ENCODE data around the gene ADARB2. TPM values are rescaled to one million over a fixed set of nuclear protein-coding genes. Genes with fewer than 3 reads are reported as not detected.

Gene ADARB2
- polyA plus RNA-seq, 1 of the 3 experiments (the other 2 are of a cell fraction), result not detected

DNA sequence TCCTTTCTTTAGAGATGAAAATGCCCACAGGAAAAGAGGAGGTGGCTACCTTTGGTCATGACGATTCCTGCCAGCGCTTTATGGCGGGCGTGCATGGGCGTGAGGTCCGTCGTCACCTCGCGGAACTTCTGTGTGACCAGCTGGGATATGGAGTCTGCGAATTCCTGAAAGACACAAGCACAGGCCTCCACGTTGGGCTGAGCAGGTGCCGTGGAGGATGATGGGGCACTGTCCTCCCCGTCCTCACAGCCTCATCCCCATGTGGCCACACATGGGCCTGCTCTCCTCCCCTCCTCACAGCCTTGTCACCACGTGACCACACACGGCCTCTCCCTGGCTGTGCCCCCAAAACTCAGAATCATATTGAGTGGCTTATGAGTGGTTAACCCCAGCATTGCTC is 466.4 kb downstream of the ADARB2 start:
- no peak overlapping the region for H3K4me2 ChIP-seq
- no peaks in the 10 kb centered on the region for H3F3A ChIP-seq (replicated peaks; ENCODE audit: insufficient read depth)
- H3K36me3 ChIP-seq (replicated peaks in 1 of 2; ENCODE audit: control insufficient read depth in 1 of 2, insufficient read depth in 2 of 2, low read length in 1 of 2), result no peaks in the 10 kb centered on the region
- H3K9ac ChIP-seq, result no peak overlapping the region
- H3K9me2 ChIP-seq, result no peaks in the 10 kb centered on the region
- TF ChIP-seq POLR2AphosphoS5 (IDR thresholded peaks at IDR 0.05; ENCODE audit: low read depth, low read length) (no peak), CHD2 (IDR thresholded peaks at IDR 0.05; ENCODE audit: low read length, partially characterized antibody) (no peak), TAF1 (IDR thresholded peaks at IDR 0.05; ENCODE audit: borderline replicate concordance, low read depth, low read length) (no peak), NRF1 (IDR thresholded peaks at IDR 0.05; ENCODE audit: low read depth, low read length) (no peak), FOXJ3 (CRISPR knock-in tag; IDR thresholded peaks at IDR 0.05) (no peak), NFIC (IDR thresholded peaks at IDR 0.05; ENCODE audit: borderline replicate concordance) (no peak), JUND (IDR thresholded peaks at IDR 0.05) (no peak), MXI1 (IDR thresholded peaks at IDR 0.05; ENCODE audit: low read depth, low read length) (no peak), YY1 (IDR thresholded peaks at IDR 0.05; ENCODE audit: low read depth) (no peak), ELF1 (IDR thresholded peaks at IDR 0.05) (no peak), SMC3 (IDR thresholded peaks at IDR 0.05; ENCODE audit: low read depth, low read length) (no peak)
- TF ChIP-seq, protein P1, sequence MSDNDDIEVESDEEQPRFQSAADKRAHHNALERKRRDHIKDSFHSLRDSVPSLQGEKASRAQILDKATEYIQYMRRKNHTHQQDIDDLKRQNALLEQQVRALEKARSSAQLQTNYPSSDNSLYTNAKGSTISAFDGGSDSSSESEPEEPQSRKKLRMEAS (IDR thresholded peaks at IDR 0.05; ENCODE audit: low read depth), result no peak
- H2AFZ ChIP-seq (ENCODE audit: low read depth), result no peak overlapping the region
- H3K27ac ChIP-seq (ENCODE audit: low read depth in 2 of 2, low read length in 1 of 2), result peak overlapping the region in 1 of 2 experiments; percentile 99; a peak in 2 of 4 replicates
- no peak for DNase-seq
- H3K4me1 ChIP-seq (ENCODE audit: control insufficient read depth in 1 of 2, insufficient read depth in 2 of 2, low read depth in 1 of 2, low read length in 1 of 2), result peaks cover 0 to 62% of the 10 kb centered on the region in 2 experiments; a peak in 2 of 4 replicates
- no peaks in the 10 kb centered on the region for H3K27me3 ChIP-seq (ENCODE audit: insufficient read depth)
- no peaks in the 10 kb centered on the region for H3K9me3 ChIP-seq
- CTCF ChIA-PET, result interaction anchor here (1.2 to 3.6 kb wide), 4 partner anchors 11 to 161 kb away, joined by 3 to 11 read pairs (median 6); no protein-coding TSS in a partner anchor
- POLR2A ChIA-PET, result no interaction called here
- WGBS (ENCODE audit: low lambda C conversion rate), result 78% methylated on average over 13 of the region's 15 CpGs
- H4K20me1 ChIP-seq (ENCODE audit: insufficient read depth), result no peaks in the 10 kb centered on the region
- no peaks in the 10 kb centered on the region for H3K79me2 ChIP-seq (ENCODE audit: insufficient read depth)
- no peak overlapping the region for H3K4me3 ChIP-seq (ENCODE audit: low read depth in 2 of 2, low read length in 1 of 2)

DNA sequence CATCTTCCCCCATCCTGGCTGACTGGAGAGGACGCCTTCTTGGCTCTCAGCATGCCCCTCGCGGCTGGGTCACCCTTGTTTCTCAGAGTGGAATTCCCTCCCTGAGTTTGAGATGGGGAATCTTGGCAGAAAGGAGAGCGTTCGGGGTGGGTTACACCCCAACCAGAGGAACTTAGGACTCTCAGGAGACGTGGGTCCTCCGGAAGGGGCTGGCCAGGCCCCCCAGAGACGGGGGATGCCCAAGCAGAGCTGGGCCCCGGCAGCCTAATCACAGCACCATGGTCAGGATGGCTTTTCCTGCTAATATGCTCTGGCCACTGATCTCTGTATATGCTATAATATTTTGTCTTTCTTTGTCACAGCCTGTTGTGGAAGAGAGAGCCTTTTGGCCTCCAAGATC is 466.8 kb downstream of the ADARB2 start:
- no peak for DNase-seq
- H3K4me1 ChIP-seq (ENCODE audit: control insufficient read depth in 1 of 2, insufficient read depth in 2 of 2, low read depth in 1 of 2, low read length in 1 of 2), result peaks cover 0 to 62% of the 10 kb centered on the region in 2 experiments; a peak in 2 of 4 replicates
- no peaks in the 10 kb centered on the region for H3K9me2 ChIP-seq
- CTCF ChIA-PET, result interaction anchor here (1.3 to 3.6 kb wide), 2 partner anchors 12 to 161 kb away, joined by 4 to 11 read pairs; no protein-coding TSS in a partner anchor
- no peaks in the 10 kb centered on the region for H3K36me3 ChIP-seq (replicated peaks in 1 of 2; ENCODE audit: control insufficient read depth in 1 of 2, insufficient read depth in 2 of 2, low read length in 1 of 2)
- 37% methylated on average over 8 of the region's 9 CpGs for WGBS (ENCODE audit: low lambda C conversion rate)
- TF ChIP-seq, protein P2, sequence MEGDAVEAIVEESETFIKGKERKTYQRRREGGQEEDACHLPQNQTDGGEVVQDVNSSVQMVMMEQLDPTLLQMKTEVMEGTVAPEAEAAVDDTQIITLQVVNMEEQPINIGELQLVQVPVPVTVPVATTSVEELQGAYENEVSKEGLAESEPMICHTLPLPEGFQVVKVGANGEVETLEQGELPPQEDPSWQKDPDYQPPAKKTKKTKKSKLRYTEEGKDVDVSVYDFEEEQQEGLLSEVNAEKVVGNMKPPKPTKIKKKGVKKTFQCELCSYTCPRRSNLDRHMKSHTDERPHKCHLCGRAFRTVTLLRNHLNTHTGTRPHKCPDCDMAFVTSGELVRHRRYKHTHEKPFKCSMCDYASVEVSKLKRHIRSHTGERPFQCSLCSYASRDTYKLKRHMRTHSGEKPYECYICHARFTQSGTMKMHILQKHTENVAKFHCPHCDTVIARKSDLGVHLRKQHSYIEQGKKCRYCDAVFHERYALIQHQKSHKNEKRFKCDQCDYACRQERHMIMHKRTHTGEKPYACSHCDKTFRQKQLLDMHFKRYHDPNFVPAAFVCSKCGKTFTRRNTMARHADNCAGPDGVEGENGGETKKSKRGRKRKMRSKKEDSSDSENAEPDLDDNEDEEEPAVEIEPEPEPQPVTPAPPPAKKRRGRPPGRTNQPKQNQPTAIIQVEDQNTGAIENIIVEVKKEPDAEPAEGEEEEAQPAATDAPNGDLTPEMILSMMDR (IDR thresholded peaks at IDR 0.05), result no peak
- TF ChIP-seq JUND (IDR thresholded peaks at IDR 0.05) (no peak), TEAD4 (IDR thresholded peaks at IDR 0.05; ENCODE audit: borderline replicate concordance, insufficient read depth) (no peak), SMC3 (IDR thresholded peaks at IDR 0.05; ENCODE audit: low read depth, low read length) (no peak), GATA2 (CRISPR knock-in tag; IDR thresholded peaks at IDR 0.05) (no peak), NFIC (IDR thresholded peaks at IDR 0.05; ENCODE audit: borderline replicate concordance) (no peak), EP300 (IDR thresholded peaks at IDR 0.05; ENCODE audit: borderline replicate concordance in 1 of 2, low read depth in 1 of 2, low read length in 1 of 2) (no peak)
- TF ChIP-seq, protein P1 (IDR thresholded peaks at IDR 0.05; ENCODE audit: low read depth), result no peak
- TF ChIP-seq, protein P3, sequence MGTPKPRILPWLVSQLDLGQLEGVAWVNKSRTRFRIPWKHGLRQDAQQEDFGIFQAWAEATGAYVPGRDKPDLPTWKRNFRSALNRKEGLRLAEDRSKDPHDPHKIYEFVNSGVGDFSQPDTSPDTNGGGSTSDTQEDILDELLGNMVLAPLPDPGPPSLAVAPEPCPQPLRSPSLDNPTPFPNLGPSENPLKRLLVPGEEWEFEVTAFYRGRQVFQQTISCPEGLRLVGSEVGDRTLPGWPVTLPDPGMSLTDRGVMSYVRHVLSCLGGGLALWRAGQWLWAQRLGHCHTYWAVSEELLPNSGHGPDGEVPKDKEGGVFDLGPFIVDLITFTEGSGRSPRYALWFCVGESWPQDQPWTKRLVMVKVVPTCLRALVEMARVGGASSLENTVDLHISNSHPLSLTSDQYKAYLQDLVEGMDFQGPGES (IDR thresholded peaks at IDR 0.05; ENCODE audit: low read depth, low read length), result no peak
- no peaks in the 10 kb centered on the region for H4K20me1 ChIP-seq (ENCODE audit: insufficient read depth)
- H3K27ac ChIP-seq (ENCODE audit: low read depth in 2 of 2, low read length in 1 of 2), result peak overlapping the region in 1 of 2 experiments; percentile 99; a peak in 2 of 4 replicates
- POLR2A ChIA-PET, result no interaction called here
- H3K4me3 ChIP-seq (ENCODE audit: low read depth in 2 of 2, low read length in 1 of 2), result no peak overlapping the region
- H3K9ac ChIP-seq, result no peak overlapping the region
- no peaks in the 10 kb centered on the region for H3K27me3 ChIP-seq (ENCODE audit: insufficient read depth)
- H2AFZ ChIP-seq (ENCODE audit: low read depth), result no peak overlapping the region
- no peaks in the 10 kb centered on the region for H3K79me2 ChIP-seq (ENCODE audit: insufficient read depth)
- no peak overlapping the region for H3K4me2 ChIP-seq
- no peaks in the 10 kb centered on the region for H3F3A ChIP-seq (replicated peaks; ENCODE audit: insufficient read depth)
- H3K9me3 ChIP-seq, result no peaks in the 10 kb centered on the region
